ENCODE measurements around the gene PCDHB4.
"Not testable (repeated sequence)": the region's sequence is repeated elsewhere in the genome, so short reads cannot be mapped to it uniquely, and the experiment has no call there.

The PCDHB4 gene

DNA sequence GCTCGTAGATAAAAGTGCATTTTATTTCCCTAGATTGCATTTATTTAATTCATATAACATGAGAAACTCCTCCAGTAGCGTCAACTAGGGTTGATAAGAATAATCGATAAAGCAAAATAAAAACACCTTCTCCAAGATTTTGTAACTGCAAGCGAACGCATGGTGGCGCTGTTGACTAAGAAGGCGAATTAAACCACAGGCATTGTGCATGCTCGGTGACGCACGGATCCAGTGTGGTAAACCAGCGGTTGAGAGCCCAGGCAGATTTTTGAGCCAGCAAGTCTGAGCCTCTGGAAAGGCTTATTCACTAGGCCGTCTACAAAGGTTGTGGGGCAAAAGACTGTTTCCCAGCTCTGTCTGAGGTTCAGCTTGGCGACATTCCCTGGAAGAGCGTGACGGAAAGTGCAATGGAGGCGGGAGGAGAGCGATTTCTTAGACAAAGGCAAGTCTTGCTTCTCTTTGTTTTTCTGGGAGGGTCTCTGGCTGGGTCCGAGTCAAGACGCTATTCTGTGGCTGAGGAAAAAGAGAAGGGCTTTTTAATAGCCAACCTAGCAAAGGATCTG is 21.3 kb upstream of the PCDHB4 start, which contains the start of gene PCDHB3:
Gene PCDHB3, plus strand, starts transcription at position 231 of the 563 bp plus-strand sequence. Its CDS starts 177 bp downstream, at position 408.
- WGBS (ENCODE audit: extremely low coverage, insufficient coverage, insufficient read length): no CpG with 5 or more reads among the region's 19 CpGs
- Histone ChIP-seq H3K14ac (ENCODE audit: low read length) (no peak within 1 kb of the TSS), H3K79me2 (ENCODE audit: control insufficient read depth, insufficient read depth, low read length, poor library complexity) (no peaks in the 10 kb centered on the region), H4K12ac (ENCODE audit: low read depth, low read length) (no peak within 1 kb of the TSS), H3K36me3 (ENCODE audit: control insufficient read depth in 1 of 2, insufficient read depth in 2 of 2, low read length in 2 of 2) (peaks cover 12% of the 10 kb centered on the region in 2 experiments), H3K4me1 (ENCODE audit: control insufficient read depth in 1 of 2, insufficient read depth in 2 of 2, low read length in 2 of 2) (peaks cover 0 to 2% of the 10 kb centered on the region in 2 experiments), H2AK5ac (ENCODE audit: low read length) (no peak within 1 kb of the TSS), H3K27me3 (ENCODE audit: insufficient read depth, low read length) (no peaks in the 10 kb centered on the region), H4K91ac (ENCODE audit: low read depth, low read length) (no peak within 1 kb of the TSS), H3K9me3 (ENCODE audit: insufficient read depth, low read depth, low read length) (peaks cover 7% of the 10 kb centered on the region), H2AFZ (ENCODE audit: insufficient read depth, low read length, poor library complexity) (no peak within 1 kb of the TSS), H4K8ac (ENCODE audit: low read depth, low read length) (no peak within 1 kb of the TSS), H3K9ac (ENCODE audit: low read length) (no peak within 1 kb of the TSS), H3K4me2 (ENCODE audit: low read length) (no peak within 1 kb of the TSS), H3K27ac (ENCODE audit: low read depth, low read length) (no peak within 1 kb of the TSS), H3K18ac (ENCODE audit: low read length) (no peak within 1 kb of the TSS), H2BK12ac (ENCODE audit: low read length) (no peak within 1 kb of the TSS), H3K4ac (ENCODE audit: low read depth, low read length) (no peak within 1 kb of the TSS), H2BK120ac (ENCODE audit: insufficient read depth, low read length, poor library complexity) (no peak within 1 kb of the TSS), H3K79me1 (ENCODE audit: low read length) (no peaks in the 10 kb centered on the region), H3K23ac (ENCODE audit: low read length) (no peak within 1 kb of the TSS), H3K4me3 (ENCODE audit: low read depth, low read length) (no peak within 1 kb of the TSS), H2BK5ac (ENCODE audit: low read depth, low read length, poor library complexity) (no peak within 1 kb of the TSS)
- no peak for DNase-seq

DNA sequence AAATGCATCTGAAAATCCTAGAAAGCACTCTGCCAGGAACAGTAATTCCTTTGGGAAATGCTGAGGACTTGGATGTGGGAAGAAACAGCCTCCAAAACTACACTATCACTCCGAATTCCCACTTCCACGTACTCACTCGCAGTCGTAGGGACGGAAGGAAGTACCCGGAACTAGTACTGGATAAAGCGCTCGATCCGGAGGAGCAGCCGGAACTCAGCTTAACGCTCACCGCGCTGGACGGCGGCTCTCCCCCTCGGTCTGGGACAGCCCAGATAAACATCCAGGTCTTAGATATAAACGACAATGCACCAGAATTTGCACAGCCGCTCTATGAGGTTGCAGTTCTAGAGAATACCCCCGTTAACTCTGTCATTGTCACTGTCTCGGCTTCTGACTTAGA is 20.6 kb upstream of the PCDHB4 start:
- H2BK12ac ChIP-seq (ENCODE audit: low read length): no peak overlapping the region
- H3K4me1 ChIP-seq (ENCODE audit: control insufficient read depth in 1 of 2, insufficient read depth in 2 of 2, low read length in 2 of 2): no peaks in the 10 kb centered on the region
- H3K14ac ChIP-seq (ENCODE audit: low read length): no peak overlapping the region
- no peak overlapping the region for H3K23ac ChIP-seq (ENCODE audit: low read length)
- no peaks in the 10 kb centered on the region for H3K79me1 ChIP-seq (ENCODE audit: low read length)
- no peak overlapping the region for H3K4me2 ChIP-seq (ENCODE audit: low read length)
- peaks cover 7% of the 10 kb centered on the region for H3K9me3 ChIP-seq (ENCODE audit: insufficient read depth, low read depth, low read length)
- no peak overlapping the region for H4K91ac ChIP-seq (ENCODE audit: low read depth, low read length)
- no peak overlapping the region for H4K8ac ChIP-seq (ENCODE audit: low read depth, low read length)
- H3K4me3 ChIP-seq (ENCODE audit: low read depth, low read length): no peak overlapping the region
- H3K27ac ChIP-seq (ENCODE audit: low read depth, low read length): no peak overlapping the region
- no peak for DNase-seq
- no CpG with 5 or more reads among the region's 20 CpGs for WGBS (ENCODE audit: extremely low coverage, insufficient coverage, insufficient read length)
- H2AFZ ChIP-seq (ENCODE audit: insufficient read depth, low read length, poor library complexity): no peak overlapping the region
- no peak overlapping the region for H2BK5ac ChIP-seq (ENCODE audit: low read depth, low read length, poor library complexity)
- H2BK120ac ChIP-seq (ENCODE audit: insufficient read depth, low read length, poor library complexity): no peak overlapping the region
- H4K12ac ChIP-seq (ENCODE audit: low read depth, low read length): no peak overlapping the region
- H3K27me3 ChIP-seq (ENCODE audit: insufficient read depth, low read length): no peaks in the 10 kb centered on the region
- H3K18ac ChIP-seq (ENCODE audit: low read length): no peak overlapping the region
- peaks cover 10 to 12% of the 10 kb centered on the region in 2 experiments for H3K36me3 ChIP-seq (ENCODE audit: control insufficient read depth in 1 of 2, insufficient read depth in 2 of 2, low read length in 2 of 2)
- no peak overlapping the region for H2AK5ac ChIP-seq (ENCODE audit: low read length)
- no peak overlapping the region for H3K9ac ChIP-seq (ENCODE audit: low read length)
- no peak overlapping the region for H3K4ac ChIP-seq (ENCODE audit: low read depth, low read length)
- H3K79me2 ChIP-seq (ENCODE audit: control insufficient read depth, insufficient read depth, low read length, poor library complexity): no peaks in the 10 kb centered on the region

GRCh38 chr5:141102070-141102469 is 19.5 kb upstream of the PCDHB4 start:
- DNase-seq; H4K91ac ChIP-seq (ENCODE audit: low read depth, low read length); H2BK5ac ChIP-seq (ENCODE audit: low read depth, low read length, poor library complexity); H3K23ac ChIP-seq (ENCODE audit: low read length); H3K18ac ChIP-seq (ENCODE audit: low read length); H3K79me1 ChIP-seq (ENCODE audit: low read length); H3K9ac ChIP-seq (ENCODE audit: low read length); H4K8ac ChIP-seq (ENCODE audit: low read depth, low read length); H3K9me3 ChIP-seq (ENCODE audit: insufficient read depth, low read depth, low read length); H3K14ac ChIP-seq (ENCODE audit: low read length); H3K27ac ChIP-seq (ENCODE audit: low read depth, low read length); H3K4me2 ChIP-seq (ENCODE audit: low read length); H3K27me3 ChIP-seq (ENCODE audit: insufficient read depth, low read length); H2BK120ac ChIP-seq (ENCODE audit: insufficient read depth, low read length, poor library complexity); H2BK12ac ChIP-seq (ENCODE audit: low read length); H2AFZ ChIP-seq (ENCODE audit: insufficient read depth, low read length, poor library complexity); H2AK5ac ChIP-seq (ENCODE audit: low read length); H3K79me2 ChIP-seq (ENCODE audit: control insufficient read depth, insufficient read depth, low read length, poor library complexity); H3K36me3 ChIP-seq (ENCODE audit: control insufficient read depth in 1 of 2, insufficient read depth in 2 of 2, low read length in 2 of 2); H3K4ac ChIP-seq (ENCODE audit: low read depth, low read length); H3K4me1 ChIP-seq (ENCODE audit: control insufficient read depth in 1 of 2, insufficient read depth in 2 of 2, low read length in 2 of 2); H3K4me3 ChIP-seq (ENCODE audit: low read depth, low read length); H4K12ac ChIP-seq (ENCODE audit: low read depth, low read length): not testable (repeated sequence)
- no CpG with 5 or more reads among the region's 39 CpGs for WGBS (ENCODE audit: extremely low coverage, insufficient coverage, insufficient read length)

DNA sequence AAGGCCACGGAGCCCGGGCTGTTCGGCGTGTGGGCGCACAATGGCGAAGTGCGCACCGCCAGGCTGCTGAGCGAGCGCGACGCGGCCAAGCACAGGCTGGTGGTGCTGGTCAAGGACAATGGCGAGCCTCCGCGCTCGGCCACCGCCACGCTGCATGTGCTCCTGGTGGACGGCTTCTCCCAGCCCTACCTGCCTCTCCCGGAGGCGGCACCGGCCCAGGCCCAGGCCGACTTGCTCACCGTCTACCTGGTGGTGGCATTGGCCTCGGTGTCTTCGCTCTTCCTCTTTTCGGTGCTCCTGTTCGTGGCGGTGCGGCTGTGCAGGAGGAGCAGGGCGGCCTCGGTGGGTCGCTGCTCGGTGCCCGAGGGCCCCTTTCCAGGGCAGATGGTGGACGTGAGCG is 19.1 kb upstream of the PCDHB4 start:
- not testable (repeated sequence) for H2BK12ac ChIP-seq (ENCODE audit: low read length); H4K8ac ChIP-seq (ENCODE audit: low read depth, low read length); H3K9ac ChIP-seq (ENCODE audit: low read length); H2BK5ac ChIP-seq (ENCODE audit: low read depth, low read length, poor library complexity); H3K23ac ChIP-seq (ENCODE audit: low read length); H3K18ac ChIP-seq (ENCODE audit: low read length); H4K91ac ChIP-seq (ENCODE audit: low read depth, low read length); H3K27me3 ChIP-seq (ENCODE audit: insufficient read depth, low read length); DNase-seq; H3K4me2 ChIP-seq (ENCODE audit: low read length); H3K79me1 ChIP-seq (ENCODE audit: low read length); H3K79me2 ChIP-seq (ENCODE audit: control insufficient read depth, insufficient read depth, low read length, poor library complexity); H3K4me1 ChIP-seq (ENCODE audit: control insufficient read depth in 1 of 2, insufficient read depth in 2 of 2, low read length in 2 of 2); H3K27ac ChIP-seq (ENCODE audit: low read depth, low read length); H3K4me3 ChIP-seq (ENCODE audit: low read depth, low read length); H2BK120ac ChIP-seq (ENCODE audit: insufficient read depth, low read length, poor library complexity); H3K4ac ChIP-seq (ENCODE audit: low read depth, low read length); H4K12ac ChIP-seq (ENCODE audit: low read depth, low read length); H2AFZ ChIP-seq (ENCODE audit: insufficient read depth, low read length, poor library complexity); H3K14ac ChIP-seq (ENCODE audit: low read length); H3K36me3 ChIP-seq (ENCODE audit: control insufficient read depth in 1 of 2, insufficient read depth in 2 of 2, low read length in 2 of 2); H3K9me3 ChIP-seq (ENCODE audit: insufficient read depth, low read depth, low read length); H2AK5ac ChIP-seq (ENCODE audit: low read length)
- WGBS (ENCODE audit: extremely low coverage, insufficient coverage, insufficient read length): no CpG with 5 or more reads among the region's 38 CpGs

Measured in trophoblast cell (in vitro differentiated cells and primary cell).